ENCODE data around the gene CAMK4.
"Not testable (repeated sequence)": the region's sequence is repeated elsewhere in the genome, so short reads cannot be mapped to it uniquely, and the experiment has no call there.

Gene CAMK4

GRCh38 chr5:111310711-111311620, 86.8 kb downstream of the CAMK4 start:
- DNase-seq (ENCODE audit: low read depth): no peak

DNA sequence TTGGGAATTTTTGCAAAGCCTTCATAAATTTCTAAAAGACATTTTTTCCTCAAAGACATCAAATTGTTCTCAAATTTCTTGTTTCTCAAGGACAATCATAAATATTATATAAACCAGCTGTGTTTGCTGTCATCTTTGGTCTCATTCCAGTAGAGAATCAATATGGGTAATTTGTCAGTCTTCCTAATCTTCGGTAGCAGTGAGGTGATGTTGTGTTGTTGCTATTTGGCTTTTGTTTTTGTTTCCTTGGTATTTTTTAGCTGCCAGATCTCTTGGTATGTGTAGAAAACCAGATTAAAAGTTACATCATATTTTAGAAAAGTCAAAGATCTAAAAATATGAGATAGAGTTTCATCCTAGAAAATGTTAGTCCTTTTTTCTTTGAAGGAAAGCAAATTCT, 87.5 kb downstream of the CAMK4 start:
- no peak for DNase-seq (ENCODE audit: low read depth)

DNA sequence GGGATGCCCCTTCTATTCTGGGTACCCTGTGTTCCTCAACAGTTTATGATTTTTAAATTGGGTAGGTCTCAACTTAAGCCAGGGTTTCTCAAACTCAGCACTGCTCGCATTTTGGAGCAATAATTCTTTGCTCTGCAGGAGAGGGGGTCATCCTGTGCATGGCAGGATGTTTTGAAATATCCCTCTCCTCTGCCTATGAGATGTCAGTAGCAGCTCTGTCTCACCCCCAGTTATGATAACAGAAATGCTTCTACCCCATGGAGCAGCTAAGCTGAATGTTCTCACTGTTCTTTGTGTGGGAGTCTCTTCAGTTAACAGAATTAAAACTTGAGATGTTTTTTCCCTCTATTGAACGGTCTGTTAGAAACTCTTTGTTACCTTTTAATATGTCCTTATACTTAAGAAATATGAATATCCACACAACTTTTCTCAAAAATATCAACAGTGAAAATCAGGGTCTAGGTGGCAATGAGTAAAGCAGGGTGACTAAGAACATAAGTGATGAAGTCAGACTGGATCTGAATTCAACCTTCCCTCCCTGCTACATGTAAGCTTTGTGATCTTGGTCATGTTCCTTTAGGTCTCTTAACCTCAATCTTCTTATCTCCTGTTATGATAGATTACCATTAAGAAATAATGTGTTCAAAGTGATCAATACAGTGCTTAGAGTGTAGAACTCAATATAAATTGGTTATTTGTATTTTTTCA, 89.0 kb downstream of the CAMK4 start:
- DNase-seq (ENCODE audit: low read depth): no peak

- no peak for DNase-seq (ENCODE audit: low read depth)
These were observed 96.8 kb downstream of the CAMK4 start for GRCh38 chr5:111320953-111321352.

GRCh38 chr5:111321376-111321775, 97.2 kb downstream of the CAMK4 start:
- DNase-seq (ENCODE audit: low read depth): no peak

DNA sequence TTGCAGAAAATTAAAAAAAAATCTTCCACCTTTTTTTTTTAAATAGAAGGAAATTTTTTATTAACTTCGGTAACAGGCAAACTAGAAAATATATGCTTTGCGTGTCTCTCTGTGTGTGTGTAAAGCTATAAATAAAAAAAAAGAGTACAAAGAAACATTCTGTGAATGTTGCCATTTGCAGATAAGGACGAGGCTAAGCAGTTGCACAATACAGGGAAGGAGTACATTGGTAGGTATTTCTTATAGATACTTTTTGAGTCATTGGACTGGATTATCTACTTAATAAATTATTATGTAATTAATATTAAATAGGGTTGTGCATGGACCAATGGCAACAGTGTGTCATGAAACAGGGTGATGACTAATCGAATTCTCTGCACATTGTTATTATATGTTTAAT, 102.4 kb downstream of the CAMK4 start:
- DNase-seq (ENCODE audit: low read depth): no peak

- DNase-seq (ENCODE audit: low read depth): no peak
These were observed 112.9 kb downstream of the CAMK4 start for GRCh38 chr5:111337133-111337532.

DNA sequence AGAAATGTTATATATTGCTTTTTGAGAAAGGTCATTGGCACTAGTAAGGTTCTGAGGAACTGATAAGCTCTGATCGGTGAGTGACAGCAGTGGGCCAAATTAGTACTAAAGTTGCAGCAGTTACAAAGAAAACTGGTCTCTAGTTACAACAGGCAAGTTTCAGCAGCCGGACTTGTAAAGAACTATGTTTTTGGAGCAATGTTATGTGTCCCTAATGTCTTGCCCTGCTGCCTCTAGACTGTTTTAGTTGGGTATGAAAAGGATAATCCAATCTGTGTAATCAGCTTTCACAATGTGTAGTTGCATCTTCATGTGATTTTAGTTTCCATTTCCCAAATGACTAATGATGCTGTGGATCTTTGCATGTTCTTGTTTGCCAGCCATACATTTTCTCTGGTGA, 113.5 kb downstream of the CAMK4 start:
- no peak for DNase-seq (ENCODE audit: low read depth)

GRCh38 chr5:111345731-111346130, 121.5 kb downstream of the CAMK4 start:
- DNase-seq (ENCODE audit: low read depth): no peak

- DNase-seq (ENCODE audit: low read depth): no peak
These were observed 122.8 kb downstream of the CAMK4 start for GRCh38 chr5:111347021-111347420.

DNA sequence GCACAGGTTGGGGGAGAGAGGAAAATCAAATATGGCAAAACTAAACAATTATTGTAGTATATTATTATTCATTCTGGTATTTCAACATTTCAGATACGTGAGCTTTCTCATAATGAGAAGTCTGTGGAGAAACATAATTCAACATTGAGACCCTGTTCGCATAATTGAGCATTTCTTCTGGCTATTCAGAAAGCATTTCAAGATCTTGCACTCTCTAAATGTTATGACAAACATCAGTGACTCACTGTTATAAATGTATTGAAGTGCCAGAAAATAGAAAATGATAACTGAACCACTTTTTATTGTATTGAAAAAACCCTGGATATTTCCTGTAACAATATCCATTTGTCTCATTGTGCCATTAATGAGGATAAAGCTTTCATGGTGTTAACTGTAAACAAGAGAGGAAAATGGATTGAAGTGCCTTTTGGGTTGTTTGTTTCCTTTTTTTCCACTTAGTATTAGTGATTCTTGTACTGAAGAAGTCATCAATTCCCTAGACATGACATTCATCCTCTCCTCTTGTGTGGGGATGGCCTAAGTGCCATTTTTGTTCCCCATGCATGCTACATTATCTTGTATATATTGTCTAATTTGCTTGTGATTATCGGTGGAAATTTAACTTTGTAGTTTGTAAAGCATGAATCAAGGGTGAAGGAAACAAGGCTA, 124.6 kb downstream of the CAMK4 start:
- DNase-seq (ENCODE audit: low read depth): no peak

- DNase-seq (ENCODE audit: low read depth): no peak
These were observed 125.2 kb downstream of the CAMK4 start for GRCh38 chr5:111349429-111349828.

DNA sequence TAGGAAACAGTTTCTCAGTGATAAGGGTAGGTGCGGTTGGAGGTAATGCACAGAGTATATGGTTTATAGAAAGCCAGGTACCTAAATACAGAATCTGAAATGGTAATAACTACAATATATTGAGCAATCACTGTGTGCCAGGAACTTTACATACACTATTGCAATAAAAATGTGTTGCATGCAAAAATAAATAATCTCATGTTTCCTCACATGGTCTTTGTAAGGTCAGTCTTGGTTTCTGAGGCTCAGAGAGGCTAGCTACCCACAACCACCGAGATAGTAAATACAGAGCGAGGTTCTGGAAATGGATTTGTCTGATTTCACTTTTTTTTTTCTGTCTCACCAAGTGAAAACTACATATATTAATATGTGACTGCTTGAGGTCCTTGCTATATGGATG, 128.9 kb downstream of the CAMK4 start:
- DNase-seq (ENCODE audit: low read depth): no peak

DNA sequence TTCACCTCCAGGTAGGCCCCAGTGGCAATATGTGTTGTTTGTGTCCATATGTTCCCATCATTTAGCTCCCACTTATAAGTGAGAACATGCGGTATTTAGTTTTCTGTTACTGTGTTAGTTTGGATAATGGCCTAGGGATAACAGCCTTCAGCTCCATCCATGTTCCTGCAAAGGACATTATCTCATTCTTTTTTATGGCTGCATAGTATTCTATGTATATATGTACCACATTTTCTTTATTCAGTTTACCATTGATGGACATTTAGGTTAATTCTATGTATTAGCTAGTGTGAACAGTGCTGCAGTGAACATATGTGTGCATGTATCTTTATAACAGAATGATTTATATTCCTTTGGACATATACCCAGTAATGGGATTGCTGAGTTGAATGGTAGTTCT, 134.5 kb downstream of the CAMK4 start:
- DNase-seq (ENCODE audit: low read depth): not testable (repeated sequence)

DNA sequence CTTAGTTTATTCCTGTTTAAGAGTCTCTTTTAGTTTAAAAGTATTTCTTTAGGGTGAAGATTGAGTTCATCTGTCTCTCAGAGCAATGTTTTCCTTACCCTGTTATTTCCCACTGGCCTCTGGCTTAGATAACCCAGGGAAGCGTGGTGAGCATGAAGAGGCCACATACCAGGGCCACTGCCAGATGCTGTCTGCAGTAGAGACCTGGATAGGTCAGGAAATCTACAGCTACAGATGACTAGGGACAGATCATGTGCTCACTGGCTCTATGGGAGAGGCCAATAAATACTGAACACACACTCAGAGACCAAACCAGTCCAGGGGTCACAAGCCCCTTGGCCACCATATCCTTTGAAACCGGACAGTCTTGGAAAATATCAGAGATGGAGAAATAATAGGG, 136.0 kb downstream of the CAMK4 start:
- no peak for DNase-seq (ENCODE audit: low read depth)

- DNase-seq (ENCODE audit: low read depth): no peak
These were observed 140.8 kb downstream of the CAMK4 start for GRCh38 chr5:111364992-111365391.

DNA sequence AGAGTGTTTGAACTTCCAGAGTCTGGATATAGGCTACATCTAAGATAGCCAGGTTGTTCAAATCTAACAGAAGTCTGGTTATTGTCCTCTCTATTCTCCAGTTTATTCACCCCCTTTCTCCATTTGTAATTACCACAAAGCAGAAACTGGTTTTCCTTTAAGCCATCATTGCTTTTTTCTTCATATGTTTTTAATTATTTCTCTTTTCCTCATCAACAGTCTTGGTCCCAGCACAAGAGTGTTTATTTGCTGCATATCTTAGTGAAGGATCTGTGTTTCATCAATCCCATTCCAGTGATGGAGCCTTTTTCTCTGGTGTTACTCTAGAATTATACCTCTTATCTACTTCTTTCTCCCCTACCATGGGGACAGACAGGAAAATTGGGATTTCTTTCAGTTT, 142.2 kb downstream of the CAMK4 start:
- no peak for DNase-seq (ENCODE audit: low read depth)

- DNase-seq (ENCODE audit: low read depth): no peak
These were observed 142.9 kb downstream of the CAMK4 start for GRCh38 chr5:111367115-111367514.

DNA sequence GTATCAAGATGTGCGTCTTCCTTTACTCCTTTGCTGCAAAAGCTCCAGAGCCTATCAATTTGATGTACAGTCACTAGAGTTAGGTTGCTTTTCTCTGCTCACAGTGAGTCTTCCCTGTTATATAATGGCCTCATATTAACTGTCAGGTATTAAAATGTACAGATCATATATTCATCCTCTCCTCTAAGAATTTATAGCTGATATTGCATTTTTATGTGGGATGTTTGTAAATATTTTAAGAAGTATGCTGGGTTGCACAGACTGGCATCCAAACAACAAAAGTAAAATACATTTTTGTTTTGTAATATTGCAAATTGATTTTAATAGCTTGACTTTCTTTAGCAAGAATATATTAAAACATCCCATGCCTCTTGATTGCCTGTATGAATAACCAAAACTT, 148.6 kb downstream of the CAMK4 start:
- no peak for DNase-seq (ENCODE audit: low read depth)

- DNase-seq (ENCODE audit: low read depth): no peak
These were observed 150.2 kb downstream of the CAMK4 start for GRCh38 chr5:111374380-111374779.

DNA sequence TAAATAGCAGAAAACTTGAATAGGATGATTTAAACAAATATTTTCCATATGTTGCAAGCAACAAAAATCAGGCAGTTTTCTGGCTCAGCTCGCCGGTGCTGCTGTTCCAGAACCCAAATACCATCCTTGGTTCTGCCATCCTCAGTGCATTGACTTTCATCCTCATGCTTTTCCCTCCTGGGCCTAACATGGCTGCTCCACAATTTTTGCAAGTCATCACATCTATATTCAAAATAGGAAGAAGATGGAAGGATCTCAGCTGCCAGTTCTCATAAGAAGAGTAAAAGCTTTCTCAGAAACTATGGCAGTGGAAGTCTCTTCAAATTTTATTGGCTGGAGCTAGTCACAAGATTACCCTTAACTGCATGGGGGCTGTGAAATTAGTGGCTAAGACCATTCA, 151.5 kb downstream of the CAMK4 start:
- no peak for DNase-seq (ENCODE audit: low read depth)

- DNase-seq (ENCODE audit: low read depth): no peak
These were observed 153.1 kb downstream of the CAMK4 start for GRCh38 chr5:111377306-111377705.

- DNase-seq (ENCODE audit: low read depth): no peak
These were observed 155.2 kb downstream of the CAMK4 start for GRCh38 chr5:111379391-111379816.
